ENCODE data around the gene RBM23.

DNA sequence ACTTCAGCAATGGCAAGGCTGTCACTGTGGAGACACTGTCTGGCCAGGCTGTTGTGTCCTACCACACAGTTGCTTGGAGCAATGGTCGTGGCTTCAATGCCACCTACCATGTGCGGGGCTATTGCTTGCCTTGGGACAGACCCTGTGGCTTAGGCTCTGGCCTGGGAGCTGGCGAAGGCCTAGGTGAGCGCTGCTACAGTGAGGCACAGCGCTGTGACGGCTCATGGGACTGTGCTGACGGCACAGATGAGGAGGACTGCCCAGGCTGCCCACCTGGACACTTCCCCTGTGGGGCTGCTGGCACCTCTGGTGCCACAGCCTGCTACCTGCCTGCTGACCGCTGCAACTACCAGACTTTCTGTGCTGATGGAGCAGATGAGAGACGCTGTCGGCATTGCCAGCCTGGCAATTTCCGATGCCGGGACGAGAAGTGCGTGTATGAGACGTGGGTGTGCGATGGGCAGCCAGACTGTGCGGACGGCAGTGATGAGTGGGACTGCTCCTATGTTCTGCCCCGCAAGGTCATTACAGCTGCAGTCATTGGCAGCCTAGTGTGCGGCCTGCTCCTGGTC, 43.1 kb downstream of the RBM23 start:
- TF ChIP-seq POLR2A (IDR thresholded peaks at IDR 0.05; ENCODE audit: low read depth, low read length) (no peak), POLR2AphosphoS5 (IDR thresholded peaks at IDR 0.05; ENCODE audit: low read depth, low read length) (no peak; the same call in 1 of the 2 replicates)
